Panc1 (cell line): ENCODE results near the gene PRPF40A. TPM values are rescaled to one million over a fixed set of nuclear protein-coding genes. Genes with fewer than 3 reads are reported as not detected.

ENCODE experiments used
- ATAC-seq: fragments of 200-7000 bp; cut with Tn5 transposase; 2 replicates; pipeline ENCODE4 v1.9.1; 2020; ENCODE audit warnings: mild to moderate bottlenecking, moderate library complexity
- BruUV-seq: library from RNA; stranded (reverse); fragments of 400-500 nt; replicated peaks from 2 replicates; lab custom pipeline; 2021; lab: Mats Ljungman, UMichigan
- CTCF ChIA-PET: fragments of 300-600 bp; sonication (Branson Sonifier 250); formaldehyde crosslinking; loops from one replicate; lab custom pipeline; 2022; ENCODE audit warnings: antibody characterized with exemption; lab: Charles Lee
- POLR2A ChIA-PET: fragments of 300-600 bp; sonication (Branson Sonifier 250); formaldehyde crosslinking; loops from one replicate; lab custom pipeline; 2022; ENCODE audit warnings: antibody characterized with exemption; lab: Charles Lee
- DNase-seq: peaks from one replicate; pipeline ENCODE4 v3.0.0-alpha.2; 2010; ENCODE audit warnings: low read depth, low spot score
- H3K27ac ChIP-seq: 2 replicates; pipeline ENCODE4 v1.5.1; 2011; ENCODE audit warnings: mild to moderate bottlenecking, low read length, inconsistent platforms
- H3K27me3 ChIP-seq: fragments of 200-500 bp; sonication (Bioruptor generic); 2 replicates; pipeline ENCODE4 v1.6.0; 2014; ENCODE audit warnings: low read length, inconsistent platforms; ENCODE audit not compliant: control insufficient read depth, insufficient read depth
- H3K36me3 ChIP-seq: fragments of 200-500 bp; sonication (Bioruptor generic); 2 replicates; pipeline ENCODE4 v1.5.1; 2014; ENCODE audit warnings: inconsistent platforms, mild to moderate bottlenecking, low read length, moderate library complexity; ENCODE audit not compliant: control insufficient read depth, insufficient read depth
- H3K4me1 ChIP-seq: 2 replicates; pipeline ENCODE4 v1.5.1; 2011; ENCODE audit warnings: inconsistent platforms, mild to moderate bottlenecking, low read length, moderate library complexity; ENCODE audit not compliant: control insufficient read depth, insufficient read depth
- H3K4me3 ChIP-seq, 2 experiments: 2 replicates each; pipeline ENCODE4 v1.5.1; 2011 to 2012; ENCODE audit warnings: low read depth in 2 of 2, low read length in 2 of 2, mild to moderate bottlenecking in 2 of 2, inconsistent platforms in 1 of 2, moderate library complexity in 1 of 2
- H3K9me3 ChIP-seq: fragments of 200-500 bp; sonication (Bioruptor generic); 2 replicates; pipeline ENCODE4 v1.5.1; 2014; ENCODE audit warnings: low read depth, mild to moderate bottlenecking, inconsistent platforms, low read length, moderate library complexity; ENCODE audit not compliant: control insufficient read depth, insufficient read depth
- CTCF ChIP-seq: fragments of 450-650 bp; IDR thresholded peaks from 2 replicates; pipeline ENCODE4 v1.5.1; 2017; ENCODE audit warnings: mild to moderate bottlenecking
- POLR2AphosphoS5 ChIP-seq: IDR thresholded peaks from 2 replicates; pipeline ENCODE4 v1.6.1; 2012; ENCODE audit warnings: mild to moderate bottlenecking, low read depth, low read length, moderate library complexity
- REST ChIP-seq, 2 experiments: IDR thresholded peaks; 2 replicates each; pipeline ENCODE4 v1.6.1; 2011 to 2012; ENCODE audit warnings: low read depth in 2 of 2, control low read depth in 1 of 2, low read length in 1 of 2, mild to moderate bottlenecking in 1 of 2, moderate library complexity in 1 of 2; ENCODE audit not compliant: insufficient read depth in 1 of 2
- SIN3A ChIP-seq: IDR thresholded peaks from 2 replicates; pipeline ENCODE4 v1.6.1; 2012; ENCODE audit warnings: low read depth, mild to moderate bottlenecking, low read length, moderate library complexity, borderline replicate concordance; ENCODE audit not compliant: insufficient read depth
- TCF7L2 ChIP-seq: IDR thresholded peaks from 2 replicates; pipeline ENCODE4 v1.6.1; 2011; ENCODE audit warnings: mild to moderate bottlenecking, low read depth, low read length, inconsistent platforms
- in situ Hi-C: cut with HindIII; loops from 2 replicates; pipeline ENCODE4 v1.10.0; 2016; ENCODE audit warnings: low sequenced_read_pairs, low pct_unique_long_range_greater_than_20kb
- intact Hi-C: fragments of 100-400 bp; cut with micrococcal nuclease; formaldehyde crosslinking; loops from one replicate; pipeline ENCODE4 v1.10.0; 2022; ENCODE audit not compliant: unreplicated experiment
- total RNA-seq: library from RNA; stranded (reverse); gene quantifications from one replicate; pipeline ENCODE4 v1.2.1, GENCODE V29; 2021; ENCODE audit not compliant: unreplicated experiment

Gene PRPF40A
- total RNA-seq, 1 experiment from 2014 or later, result 142 TPM

- no peak for TF ChIP-seq TCF7L2
- no peak for TF ChIP-seq REST (IDR thresholded peaks at IDR 0.05; ENCODE audit: insufficient read depth in 1 of 2, low read depth in 2 of 2, low read length in 1 of 2)
- TF ChIP-seq POLR2AphosphoS5, result no peak
- no peak for TF ChIP-seq SIN3A
- TF ChIP-seq CTCF, result no peak
- no peak for DNase-seq
- intact Hi-C loops (loop anchor here (10.0 kb wide), 1 partner anchor 298 kb away; the partner anchor contains the start of gene FMNL2), in situ Hi-C loops (no loop called here)
- ChIA-PET POLR2A (no interaction called here), CTCF (no interaction called here)
- Histone ChIP-seq H3K27me3 (no peaks in the 10 kb centered on the region), H3K4me3 (no peak overlapping the region), H3K9me3 (no peaks in the 10 kb centered on the region), H3K4me1 (no peaks in the 10 kb centered on the region), H3K36me3 (peaks cover 9% of the 10 kb centered on the region), H3K27ac (no peak overlapping the region)
- no peak for ATAC-seq
- BruUV-seq, result no TSS peak
These were observed 84.5 kb downstream of the PRPF40A start for GRCh38 chr2:152632736-152633135.

GRCh38 chr2:152630466-152630865, 86.8 kb downstream of the PRPF40A start:
- POLR2A ChIA-PET, result no interaction called here
- H3K27ac ChIP-seq, result no peak overlapping the region
- no peaks in the 10 kb centered on the region for H3K27me3 ChIP-seq
- no peak overlapping the region for H3K4me3 ChIP-seq
- no peak for ATAC-seq
- in situ Hi-C loops (no loop called here), intact Hi-C loops (loop anchor here (10.0 kb wide), 1 partner anchor 296 kb away; the partner anchor contains the start of gene FMNL2)
- TF ChIP-seq TCF7L2 (no peak), CTCF (no peak), POLR2AphosphoS5 (no peak), SIN3A (no peak), REST (IDR thresholded peaks at IDR 0.05; ENCODE audit: insufficient read depth in 1 of 2, low read depth in 2 of 2, low read length in 1 of 2) (no peak)
- CTCF ChIA-PET, result no interaction called here
- no peak for DNase-seq
- H3K9me3 ChIP-seq, result no peaks in the 10 kb centered on the region
- no peaks in the 10 kb centered on the region for H3K4me1 ChIP-seq
- no TSS peak for BruUV-seq
- H3K36me3 ChIP-seq, result peaks cover 11% of the 10 kb centered on the region
